Measurements from ENCODE around the gene SYNDIG1. TPM values are rescaled to one million over a fixed set of nuclear protein-coding genes. Genes with fewer than 3 reads are reported as not detected.

Gene SYNDIG1
- total RNA-seq, 1 donor from 2014 or later: 2.6 TPM

DNA sequence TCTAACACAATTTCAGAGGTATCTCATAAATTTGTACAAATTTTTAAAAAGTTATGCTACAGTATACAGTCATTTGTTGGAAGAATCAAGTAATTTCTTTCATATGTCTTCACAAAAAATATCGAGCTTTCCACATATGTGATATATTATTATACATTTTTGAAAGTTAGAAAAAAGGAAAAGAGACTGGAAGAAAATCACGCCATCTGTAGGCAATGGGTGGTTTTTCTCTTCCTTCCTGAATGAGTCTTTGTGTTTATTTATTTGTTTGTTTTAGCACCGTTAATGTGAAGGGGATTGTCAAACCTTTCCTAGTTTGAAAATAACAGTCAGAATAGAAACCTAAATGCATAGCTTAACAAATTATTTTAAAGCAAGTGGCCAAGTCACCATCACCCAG is 130.6 kb downstream of the SYNDIG1 start:
- H3K4me1 ChIP-seq (ENCODE audit: control insufficient read depth in 3 of 3, insufficient read depth in 3 of 3, low read length in 3 of 3): no peaks in the 10 kb centered on the region
- no peaks in the 10 kb centered on the region for H3K36me3 ChIP-seq (ENCODE audit: control insufficient read depth in 3 of 3, insufficient read depth in 3 of 3, low read length in 3 of 3)
- peaks cover 0 to 3% (median 0%) of the 10 kb centered on the region in 3 donors for H3K27me3 ChIP-seq (ENCODE audit: control insufficient read depth in 3 of 3, insufficient read depth in 3 of 3, low read length in 3 of 3)

DNA sequence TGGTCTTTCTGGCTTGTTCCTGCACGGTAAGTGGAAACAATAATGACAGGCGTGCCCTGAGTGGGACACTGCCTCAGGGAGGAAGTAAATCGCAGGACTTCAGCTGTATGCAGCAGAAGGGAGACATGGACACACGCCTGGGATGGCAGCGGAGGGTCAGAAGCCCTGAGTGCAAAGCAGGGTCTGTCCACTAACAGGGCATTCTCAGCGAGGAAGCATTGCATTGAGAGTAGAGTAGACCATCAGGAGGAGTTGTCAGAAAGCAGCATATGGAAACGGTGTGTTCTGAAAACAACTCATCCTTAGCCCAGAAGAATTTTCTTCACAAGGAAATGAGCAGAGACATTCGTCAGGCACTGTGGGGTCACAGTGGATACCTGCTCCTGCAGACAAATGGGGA is 134.0 kb downstream of the SYNDIG1 start:
- no peaks in the 10 kb centered on the region for H3K4me1 ChIP-seq (ENCODE audit: control insufficient read depth in 3 of 3, insufficient read depth in 3 of 3, low read length in 3 of 3)
- peaks cover 0 to 3% (median 0%) of the 10 kb centered on the region in 3 donors for H3K9me3 ChIP-seq (ENCODE audit: control insufficient read depth in 3 of 3, low read length in 3 of 3)
- no peaks in the 10 kb centered on the region for H3K36me3 ChIP-seq (ENCODE audit: control insufficient read depth in 3 of 3, insufficient read depth in 3 of 3, low read length in 3 of 3)
- H3K27ac ChIP-seq (ENCODE audit: low read depth, low read length): no peak overlapping the region
- H3K9ac ChIP-seq (ENCODE audit: low read depth in 1 of 3, low read length in 3 of 3): no peak overlapping the region
- H3K27me3 ChIP-seq (ENCODE audit: control insufficient read depth in 3 of 3, insufficient read depth in 3 of 3, low read length in 3 of 3): peaks cover 0 to 3% (median 0%) of the 10 kb centered on the region in 3 donors
- H3K4me3 ChIP-seq (ENCODE audit: low read length in 3 of 3): no peak overlapping the region

More for the DNA sequence above, 130.6 kb downstream of the SYNDIG1 start:
- Histone ChIP-seq H3K9ac (ENCODE audit: low read depth in 1 of 3, low read length in 3 of 3) (no peak overlapping the region), H3K4me3 (ENCODE audit: low read length in 3 of 3) (no peak overlapping the region), H3K27ac (ENCODE audit: low read depth, low read length) (no peak overlapping the region), H3K9me3 (ENCODE audit: control insufficient read depth in 3 of 3, low read length in 3 of 3) (peaks cover 0 to 3% (median 0%) of the 10 kb centered on the region in 3 donors)

DNA sequence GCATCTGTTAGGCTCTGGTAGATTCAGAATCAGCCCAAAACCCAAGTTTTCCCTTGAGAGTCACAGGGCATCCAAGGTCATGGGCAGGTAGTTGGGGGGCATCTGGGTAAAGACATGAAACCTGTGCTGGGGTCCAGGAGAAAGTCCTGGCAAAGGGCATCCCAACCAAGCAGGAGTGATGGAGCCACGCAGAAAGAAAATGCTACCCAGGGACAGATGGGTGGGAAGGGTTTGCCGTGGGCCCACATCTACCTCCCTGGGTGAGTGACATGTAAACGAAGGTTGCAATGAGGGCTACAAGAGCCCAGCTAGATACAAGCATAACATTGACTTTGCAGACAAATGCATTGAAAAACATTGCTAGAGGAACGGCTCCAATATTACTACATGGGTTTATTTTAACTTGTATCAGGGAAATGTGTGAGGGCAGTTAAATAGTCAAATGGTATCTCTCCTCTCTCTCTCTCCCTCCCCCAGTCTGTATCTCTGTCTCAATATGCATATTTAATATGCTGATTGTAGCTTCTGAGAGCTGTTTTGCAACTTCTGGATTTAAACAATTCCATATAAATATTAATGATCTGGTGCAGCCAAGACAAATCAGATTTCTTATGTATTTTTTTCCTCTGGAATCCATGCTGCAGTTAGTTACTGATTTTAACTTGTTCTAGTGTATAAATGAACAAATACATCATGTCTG is 135.7 kb downstream of the SYNDIG1 start:
- Histone ChIP-seq H3K36me3 (ENCODE audit: control insufficient read depth in 3 of 3, insufficient read depth in 3 of 3, low read length in 3 of 3) (no peaks in the 10 kb centered on the region), H3K9me3 (ENCODE audit: control insufficient read depth in 3 of 3, low read length in 3 of 3) (no peaks in the 10 kb centered on the region), H3K27me3 (ENCODE audit: control insufficient read depth in 3 of 3, insufficient read depth in 3 of 3, low read length in 3 of 3) (peaks cover 0 to 3% (median 0%) of the 10 kb centered on the region in 3 donors), H3K4me3 (ENCODE audit: low read length in 3 of 3) (no peak overlapping the region), H3K27ac (ENCODE audit: low read depth, low read length) (no peak overlapping the region), H3K4me1 (ENCODE audit: control insufficient read depth in 3 of 3, insufficient read depth in 3 of 3, low read length in 3 of 3) (no peaks in the 10 kb centered on the region), H3K9ac (ENCODE audit: low read depth in 1 of 3, low read length in 3 of 3) (no peak overlapping the region)

DNA sequence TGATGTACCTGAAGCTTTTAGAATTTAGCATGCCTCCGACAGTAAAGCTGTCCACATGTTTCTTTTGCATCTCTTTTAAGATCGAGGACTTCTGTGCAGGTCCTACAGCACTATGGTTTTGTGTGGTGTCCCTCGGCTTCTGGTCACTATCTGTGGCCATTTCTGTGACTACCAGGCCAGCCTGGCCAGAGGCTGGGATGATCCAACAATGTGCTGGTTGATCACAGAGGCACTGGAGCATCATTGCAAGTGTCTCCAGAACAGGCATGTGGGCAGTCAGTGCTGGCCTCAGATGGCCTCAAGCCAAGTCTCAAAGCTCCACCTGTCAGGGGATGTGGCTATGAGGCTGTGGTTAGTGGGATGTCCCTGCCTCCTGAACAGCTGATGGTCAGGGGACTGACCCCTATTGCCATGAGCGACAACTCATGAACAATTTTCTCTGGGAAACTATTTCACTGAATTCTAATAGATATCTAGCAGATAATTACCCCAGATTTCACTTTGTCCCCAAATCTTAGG is 136.6 kb downstream of the SYNDIG1 start:
- H3K27ac ChIP-seq (ENCODE audit: low read depth, low read length): no peak overlapping the region
- no peaks in the 10 kb centered on the region for H3K36me3 ChIP-seq (ENCODE audit: control insufficient read depth in 3 of 3, insufficient read depth in 3 of 3, low read length in 3 of 3)
- H3K9ac ChIP-seq (ENCODE audit: low read depth in 1 of 3, low read length in 3 of 3): no peak overlapping the region
- no peaks in the 10 kb centered on the region for H3K4me1 ChIP-seq (ENCODE audit: control insufficient read depth in 3 of 3, insufficient read depth in 3 of 3, low read length in 3 of 3)
- no peak overlapping the region for H3K4me3 ChIP-seq (ENCODE audit: low read length in 3 of 3)
- H3K27me3 ChIP-seq (ENCODE audit: control insufficient read depth in 3 of 3, insufficient read depth in 3 of 3, low read length in 3 of 3): peaks cover 0 to 3% (median 0%) of the 10 kb centered on the region in 3 donors
- no peaks in the 10 kb centered on the region for H3K9me3 ChIP-seq (ENCODE audit: control insufficient read depth in 3 of 3, low read length in 3 of 3)

GRCh38 chr20:24607402-24607801 is 138.0 kb downstream of the SYNDIG1 start:
- Histone ChIP-seq H3K9me3 (ENCODE audit: control insufficient read depth in 3 of 3, low read length in 3 of 3) (no peaks in the 10 kb centered on the region), H3K4me3 (ENCODE audit: low read length in 3 of 3) (no peak overlapping the region), H3K4me1 (ENCODE audit: control insufficient read depth in 3 of 3, insufficient read depth in 3 of 3, low read length in 3 of 3) (no peaks in the 10 kb centered on the region), H3K36me3 (ENCODE audit: control insufficient read depth in 3 of 3, insufficient read depth in 3 of 3, low read length in 3 of 3) (no peaks in the 10 kb centered on the region), H3K27me3 (ENCODE audit: control insufficient read depth in 3 of 3, insufficient read depth in 3 of 3, low read length in 3 of 3) (peaks cover 0 to 3% (median 0%) of the 10 kb centered on the region in 3 donors), H3K27ac (ENCODE audit: low read depth, low read length) (no peak overlapping the region), H3K9ac (ENCODE audit: low read depth in 1 of 3, low read length in 3 of 3) (no peak overlapping the region)

DNA sequence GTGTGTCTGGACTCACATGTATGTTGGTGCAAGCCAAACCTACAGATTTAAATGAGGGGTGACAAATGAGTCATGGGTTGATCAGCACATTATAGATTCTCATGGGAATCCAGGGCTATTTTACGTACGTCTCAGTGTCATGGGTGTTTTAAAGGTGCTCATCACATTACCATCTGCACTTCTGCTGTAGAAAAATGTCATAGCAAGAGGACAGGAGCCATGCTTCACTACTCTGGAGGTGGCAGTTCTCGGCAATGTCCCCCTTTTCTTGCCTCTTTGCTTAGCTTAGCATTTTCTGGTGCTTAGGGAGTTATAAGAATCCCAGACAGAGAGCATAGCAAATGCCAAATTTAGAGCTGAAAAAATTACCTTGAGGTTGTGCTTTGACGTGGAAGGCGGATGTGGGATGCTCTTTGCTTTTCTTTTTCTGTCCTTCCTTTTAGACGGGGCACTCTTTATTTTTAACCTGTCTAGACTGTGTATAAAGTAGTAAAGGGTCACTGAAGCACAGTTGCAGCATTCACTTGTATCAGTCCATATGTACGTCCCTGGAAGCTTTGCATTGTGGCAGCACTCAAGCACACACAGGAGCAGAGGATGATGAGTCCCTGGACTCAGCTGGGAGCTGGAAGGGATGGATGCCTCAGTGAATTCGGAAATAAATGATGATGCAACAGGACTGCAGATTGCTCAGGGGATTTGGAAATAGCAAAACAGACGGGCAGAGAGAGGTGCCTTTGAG is 139.7 kb downstream of the SYNDIG1 start:
- H3K9me3 ChIP-seq (ENCODE audit: control insufficient read depth in 3 of 3, low read length in 3 of 3): no peaks in the 10 kb centered on the region
- no peaks in the 10 kb centered on the region for H3K36me3 ChIP-seq (ENCODE audit: control insufficient read depth in 3 of 3, insufficient read depth in 3 of 3, low read length in 3 of 3)
- no peak overlapping the region for H3K27ac ChIP-seq (ENCODE audit: low read depth, low read length)
- H3K9ac ChIP-seq (ENCODE audit: low read depth in 1 of 3, low read length in 3 of 3): no peak overlapping the region
- H3K4me3 ChIP-seq (ENCODE audit: low read length in 3 of 3): no peak overlapping the region
- H3K4me1 ChIP-seq (ENCODE audit: control insufficient read depth in 3 of 3, insufficient read depth in 3 of 3, low read length in 3 of 3): no peaks in the 10 kb centered on the region
- peaks cover 0 to 6% (median 6%) of the 10 kb centered on the region in 3 donors for H3K27me3 ChIP-seq (ENCODE audit: control insufficient read depth in 3 of 3, insufficient read depth in 3 of 3, low read length in 3 of 3)

DNA sequence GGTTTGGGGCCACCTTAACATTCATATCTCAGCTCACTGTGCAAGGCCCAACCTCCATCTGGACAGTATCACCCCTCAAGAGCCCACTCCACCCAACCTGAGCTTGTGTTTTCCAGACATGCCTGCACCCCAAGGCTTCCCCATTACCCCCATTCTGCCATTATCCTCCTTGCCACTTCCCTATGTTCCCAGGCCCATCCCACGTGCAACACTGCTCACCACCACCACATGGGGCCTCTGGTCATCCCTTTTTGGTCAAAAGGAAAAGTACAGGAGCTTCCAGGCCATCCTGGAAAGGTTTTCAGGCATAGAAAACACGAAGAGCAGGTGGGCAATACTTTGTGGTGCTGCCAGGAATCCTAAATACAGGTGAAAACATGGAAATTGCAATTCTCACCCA is 140.3 kb downstream of the SYNDIG1 start:
- Histone ChIP-seq H3K36me3 (ENCODE audit: control insufficient read depth in 3 of 3, insufficient read depth in 3 of 3, low read length in 3 of 3) (no peaks in the 10 kb centered on the region), H3K9ac (ENCODE audit: low read depth in 1 of 3, low read length in 3 of 3) (no peak overlapping the region), H3K27me3 (ENCODE audit: control insufficient read depth in 3 of 3, insufficient read depth in 3 of 3, low read length in 3 of 3) (peaks cover 0 to 6% (median 6%) of the 10 kb centered on the region in 3 donors), H3K4me3 (ENCODE audit: low read length in 3 of 3) (no peak overlapping the region), H3K9me3 (ENCODE audit: control insufficient read depth in 3 of 3, low read length in 3 of 3) (no peaks in the 10 kb centered on the region), H3K4me1 (ENCODE audit: control insufficient read depth in 3 of 3, insufficient read depth in 3 of 3, low read length in 3 of 3) (no peaks in the 10 kb centered on the region), H3K27ac (ENCODE audit: low read depth, low read length) (no peak overlapping the region)

DNA sequence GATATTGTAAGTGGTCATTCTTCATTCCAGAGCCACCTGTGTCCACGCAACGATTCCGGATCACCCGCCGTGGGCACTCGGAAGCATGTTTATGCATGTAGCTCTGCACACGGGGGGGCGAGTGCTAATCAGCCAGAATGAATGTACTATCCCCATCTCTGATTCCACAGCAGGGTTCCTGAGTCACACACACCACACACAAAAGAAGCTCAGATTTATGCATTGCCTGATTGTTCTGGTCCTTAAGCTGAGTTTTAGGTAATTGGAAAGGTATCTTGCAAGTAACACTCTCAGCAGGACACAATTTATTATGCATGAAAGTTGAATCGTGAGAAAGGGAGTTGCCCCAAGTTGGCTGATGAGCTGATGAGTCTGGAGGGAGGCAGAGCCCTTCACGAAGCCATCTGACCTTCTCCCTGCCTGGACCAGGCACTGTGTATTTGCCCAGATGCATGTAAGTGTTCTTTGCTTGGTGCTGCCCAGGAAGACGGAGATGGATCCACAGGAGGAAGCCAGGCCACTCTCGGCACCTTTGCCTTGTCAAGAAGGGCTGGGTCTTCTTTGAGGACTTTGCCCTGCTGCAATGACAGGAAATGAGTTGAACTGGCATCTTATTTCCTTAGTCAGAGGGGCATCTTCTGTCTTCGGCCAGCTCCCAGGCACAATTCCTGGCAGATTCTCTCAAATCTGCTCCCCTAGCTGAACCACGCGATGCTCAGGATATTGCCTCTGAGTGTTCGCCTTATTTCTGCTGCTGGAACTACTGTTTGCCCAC is 141.1 kb downstream of the SYNDIG1 start:
- Histone ChIP-seq H3K27me3 (ENCODE audit: control insufficient read depth in 3 of 3, insufficient read depth in 3 of 3, low read length in 3 of 3) (peaks cover 0 to 6% (median 6%) of the 10 kb centered on the region in 3 donors), H3K9me3 (ENCODE audit: control insufficient read depth in 3 of 3, low read length in 3 of 3) (no peaks in the 10 kb centered on the region), H3K27ac (ENCODE audit: low read depth, low read length) (no peak overlapping the region), H3K9ac (ENCODE audit: low read depth in 1 of 3, low read length in 3 of 3) (no peak overlapping the region), H3K4me3 (ENCODE audit: low read length in 3 of 3) (no peak overlapping the region), H3K36me3 (ENCODE audit: control insufficient read depth in 3 of 3, insufficient read depth in 3 of 3, low read length in 3 of 3) (no peaks in the 10 kb centered on the region), H3K4me1 (ENCODE audit: control insufficient read depth in 3 of 3, insufficient read depth in 3 of 3, low read length in 3 of 3) (no peaks in the 10 kb centered on the region)

- Histone ChIP-seq H3K9me3 (ENCODE audit: control insufficient read depth in 3 of 3, low read length in 3 of 3) (no peaks in the 10 kb centered on the region), H3K27me3 (ENCODE audit: control insufficient read depth in 3 of 3, insufficient read depth in 3 of 3, low read length in 3 of 3) (peaks cover 0 to 10% (median 6%) of the 10 kb centered on the region in 3 donors), H3K4me1 (ENCODE audit: control insufficient read depth in 3 of 3, insufficient read depth in 3 of 3, low read length in 3 of 3) (no peaks in the 10 kb centered on the region), H3K36me3 (ENCODE audit: control insufficient read depth in 3 of 3, insufficient read depth in 3 of 3, low read length in 3 of 3) (no peaks in the 10 kb centered on the region), H3K4me3 (ENCODE audit: low read length in 3 of 3) (no peak overlapping the region), H3K9ac (ENCODE audit: low read depth in 1 of 3, low read length in 3 of 3) (no peak overlapping the region), H3K27ac (ENCODE audit: low read depth, low read length) (no peak overlapping the region)
These were observed 142.1 kb downstream of the SYNDIG1 start for GRCh38 chr20:24611360-24612140.

All from skeletal muscle tissue (tissue), 4 donors.